Pulmonary artery endothelial cell (primary cell): Measurements from ENCODE around the gene IKZF2. TPM values are rescaled to one million over a fixed set of nuclear protein-coding genes. Genes with fewer than 3 reads are reported as not detected.

Experiments used
- DNase-seq: peaks from one replicate; pipeline ENCODE4 v3.0.0-alpha.2; 2011; ENCODE audit warnings: low read depth, low spot score
- total RNA-seq: library from RNA; depleted of rRNA; stranded (reverse); fragments of >200 nt; gene quantifications from 2 replicates; pipeline ENCODE4 v1.2.3, GENCODE V29; 2014

IKZF2 gene
- total RNA-seq, 1 donor from 2014 or later, result 0.73 TPM

DNA sequence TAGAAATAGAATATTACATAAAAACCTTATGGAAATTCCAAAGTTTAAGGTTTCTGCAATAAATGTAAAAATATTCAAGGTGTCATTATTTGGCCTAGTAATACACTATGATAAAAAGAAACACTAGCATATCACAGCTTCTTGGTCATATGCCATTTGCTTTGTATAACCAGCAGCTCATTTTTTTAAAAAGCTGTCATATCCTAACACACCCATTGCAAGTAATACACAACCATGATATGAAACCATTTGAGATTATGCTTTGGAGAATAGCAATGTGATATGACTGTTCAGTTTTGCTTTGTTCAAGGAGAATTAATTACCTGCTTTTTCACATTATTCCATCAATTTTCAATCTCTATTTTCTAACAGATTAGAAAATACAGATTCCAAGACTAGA lies 149.0 kb downstream of the IKZF2 start:
- no peak for DNase-seq

DNA sequence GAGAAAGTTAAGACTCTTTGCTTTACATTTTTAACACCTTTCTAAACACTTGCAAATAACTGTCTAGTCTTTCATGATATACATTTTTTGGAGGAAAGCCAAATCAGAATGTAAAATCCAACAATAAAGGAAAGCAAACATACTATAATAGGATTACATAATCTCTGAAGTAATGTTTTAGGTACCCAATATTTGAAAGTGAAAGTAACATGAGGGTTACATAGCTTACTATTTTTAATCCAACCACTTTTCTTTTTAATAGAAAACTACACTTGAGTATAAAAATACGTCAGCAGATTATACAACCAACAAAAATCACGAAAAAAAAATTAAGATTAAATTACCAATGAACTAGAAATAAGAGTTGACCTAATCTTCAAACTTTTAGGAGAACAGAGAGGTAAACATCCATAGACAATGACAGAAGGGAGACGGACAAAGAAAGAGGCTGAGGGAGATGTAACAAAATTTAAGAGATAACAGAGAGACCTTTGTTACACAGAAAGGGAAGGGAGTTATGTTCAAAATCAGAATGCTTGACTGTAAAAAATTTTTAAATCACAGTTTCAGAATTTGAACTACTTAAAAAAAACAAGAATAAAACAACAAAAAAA lies 150.0 kb downstream of the IKZF2 start:
- DNase-seq, result no peak

DNA sequence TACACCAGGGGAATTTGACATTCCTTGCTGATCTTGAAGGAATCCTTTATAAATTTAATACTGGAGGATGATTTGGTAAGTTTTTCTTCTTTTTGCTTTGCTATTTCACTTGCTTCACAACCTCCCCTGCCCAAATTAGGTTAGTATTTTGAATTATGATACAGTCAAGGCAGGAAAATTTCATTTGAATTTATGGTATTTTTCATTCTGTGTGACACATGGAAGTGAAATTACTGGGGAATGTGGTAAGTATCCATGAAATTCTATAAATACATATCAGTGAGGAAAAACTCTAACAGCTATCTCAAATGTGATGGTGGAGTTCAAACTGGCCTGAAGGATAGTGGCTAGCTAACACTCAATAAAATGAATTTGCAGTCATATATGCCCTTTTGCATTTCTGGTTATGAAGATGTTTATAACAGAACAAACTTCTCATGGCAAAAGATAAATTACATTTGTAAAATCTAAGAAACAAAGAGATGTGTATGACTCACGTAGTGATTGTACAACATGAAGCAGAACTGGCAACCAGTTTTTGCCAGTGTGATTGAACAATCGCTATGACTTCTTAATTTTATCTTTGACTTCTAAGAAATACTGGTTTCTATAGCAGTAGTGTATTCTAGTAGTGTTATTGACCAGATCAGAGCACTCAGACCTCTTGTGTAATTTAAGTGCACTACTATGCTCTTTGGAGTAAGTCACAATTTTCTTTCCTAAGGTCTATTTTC lies 152.6 kb downstream of the IKZF2 start:
- DNase-seq, result no peak

- no peak for DNase-seq
Measured at GRCh38 chr2:212997526-212998020, 153.8 kb downstream of the IKZF2 start.

DNA sequence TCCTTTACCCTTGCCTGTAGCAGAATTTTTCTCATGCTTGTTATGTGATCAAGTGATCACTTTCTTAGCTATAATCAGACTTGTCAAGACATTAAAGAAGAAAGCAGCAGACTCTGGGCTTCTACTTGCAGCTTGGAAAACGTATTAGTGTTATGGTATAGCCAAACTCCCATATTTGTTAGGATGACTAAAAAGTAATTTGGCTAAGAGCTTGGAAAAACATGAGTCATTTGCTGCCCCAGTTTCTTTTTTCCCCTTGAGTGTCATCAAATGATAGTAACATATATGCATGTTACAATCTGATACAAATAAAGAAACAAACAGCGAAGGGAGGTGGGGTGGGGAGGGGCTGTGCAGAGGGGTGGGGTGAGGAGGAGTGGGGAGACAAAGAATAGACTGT lies 155.5 kb downstream of the IKZF2 start:
- DNase-seq, result no peak

DNA sequence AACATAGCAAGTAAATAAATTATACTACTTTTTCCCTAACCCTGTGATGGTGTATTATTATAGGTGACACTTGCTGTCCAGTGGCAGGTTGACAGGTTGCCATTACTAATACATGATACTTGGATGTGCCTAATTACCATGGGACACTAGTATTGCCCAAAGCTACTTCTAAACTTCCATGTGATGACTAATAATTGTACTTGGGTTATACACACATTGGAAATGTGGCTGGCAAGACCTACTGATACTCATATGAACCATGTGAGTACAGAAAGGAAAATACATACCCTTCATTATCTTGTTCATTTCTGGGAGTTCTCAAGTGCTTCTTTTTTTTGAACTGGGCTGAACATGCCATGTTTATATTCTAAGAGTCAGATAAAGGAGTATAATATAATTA lies 156.4 kb downstream of the IKZF2 start:
- no peak for DNase-seq

- DNase-seq, result no peak
Measured at GRCh38 chr2:212991120-212991519, 160.3 kb downstream of the IKZF2 start.

DNA sequence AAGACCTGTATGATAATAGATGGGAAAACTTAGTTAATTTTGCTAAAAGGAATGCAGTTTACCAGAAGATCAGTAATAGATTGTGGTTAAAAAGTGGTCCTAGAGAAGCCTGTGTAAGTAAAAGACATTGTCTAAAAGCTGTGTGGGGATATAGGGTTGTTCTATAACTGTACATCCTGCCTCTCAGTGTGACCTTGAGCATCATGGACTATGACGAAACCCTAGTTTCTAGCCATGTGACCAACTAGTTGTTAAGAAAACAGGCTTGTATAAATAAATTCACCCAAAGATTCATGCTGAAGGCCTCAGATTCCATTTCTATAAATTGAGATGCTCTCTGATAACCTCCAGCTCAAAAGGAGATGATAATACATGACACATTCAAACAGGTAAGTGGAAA lies 160.7 kb downstream of the IKZF2 start:
- no peak for DNase-seq

- no peak for DNase-seq
Measured at GRCh38 chr2:212987492-212987891, 163.9 kb downstream of the IKZF2 start.

- no peak for DNase-seq
Measured at GRCh38 chr2:212984129-212984528, 167.3 kb downstream of the IKZF2 start.

- no peak for DNase-seq
Measured at GRCh38 chr2:212979799-212980198, 171.6 kb downstream of the IKZF2 start.

GRCh38 chr2:212979046-212979612 lies 172.3 kb downstream of the IKZF2 start:
- DNase-seq, result no peak

DNA sequence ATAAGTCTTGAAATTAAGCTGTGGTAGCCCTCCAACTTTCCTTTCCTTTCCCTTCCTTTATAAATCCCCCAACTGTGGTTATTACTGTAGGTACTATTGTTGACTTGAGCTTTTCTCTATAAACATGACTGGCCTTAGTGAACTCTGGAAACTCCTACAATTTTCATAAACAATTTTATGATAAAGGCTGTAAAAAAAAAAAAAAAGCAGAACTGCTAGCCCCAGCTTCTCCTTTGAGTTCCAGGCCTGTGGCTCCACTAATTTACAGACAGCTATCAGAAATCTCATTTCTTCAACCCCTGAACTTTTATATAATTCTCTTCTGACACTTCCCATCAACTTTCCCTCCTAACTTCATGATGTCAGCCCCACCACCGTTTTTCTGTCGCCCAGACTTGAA lies 174.3 kb downstream of the IKZF2 start:
- DNase-seq, result no peak

DNA sequence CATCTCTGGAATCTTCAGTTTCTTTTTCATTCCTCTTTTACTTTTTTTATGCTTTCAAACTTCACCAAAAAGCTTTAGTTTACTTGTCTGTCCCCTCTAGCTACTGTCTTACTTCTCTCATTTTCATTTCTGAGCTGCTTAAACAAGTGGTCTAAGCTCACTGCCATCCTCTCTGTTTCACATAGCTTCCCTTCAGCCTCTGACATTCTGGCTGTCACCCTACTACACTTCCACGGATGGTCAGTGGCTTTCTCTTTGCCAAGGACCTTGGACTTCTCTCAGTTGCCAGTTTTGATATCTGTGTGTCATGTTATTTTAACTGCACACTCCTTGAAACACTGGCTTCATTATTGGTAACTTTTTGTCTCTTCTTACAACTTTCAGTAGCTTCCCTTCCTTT lies 176.1 kb downstream of the IKZF2 start:
- DNase-seq, result no peak

DNA sequence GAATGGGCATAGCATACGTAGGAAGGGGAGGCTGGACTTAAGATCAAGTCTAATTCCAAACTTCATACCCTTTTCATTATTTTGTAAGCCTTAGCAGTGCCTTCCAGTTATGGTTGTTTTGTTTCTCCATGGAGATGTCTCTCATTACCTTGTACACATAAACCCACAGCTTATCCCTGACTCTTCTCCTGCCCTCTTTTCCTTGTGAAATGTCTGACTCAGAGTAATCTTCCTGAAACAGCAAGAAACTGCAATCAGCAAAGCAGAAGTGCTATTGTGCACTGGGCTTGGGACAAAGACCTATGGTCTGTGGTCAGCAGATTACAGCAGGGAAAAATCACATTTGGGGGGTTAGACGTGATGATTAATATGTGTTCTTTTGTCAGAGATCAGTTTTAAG lies 176.7 kb downstream of the IKZF2 start:
- no peak for DNase-seq

- DNase-seq, result no peak
Measured at GRCh38 chr2:212973347-212973746, 178.1 kb downstream of the IKZF2 start.

DNA sequence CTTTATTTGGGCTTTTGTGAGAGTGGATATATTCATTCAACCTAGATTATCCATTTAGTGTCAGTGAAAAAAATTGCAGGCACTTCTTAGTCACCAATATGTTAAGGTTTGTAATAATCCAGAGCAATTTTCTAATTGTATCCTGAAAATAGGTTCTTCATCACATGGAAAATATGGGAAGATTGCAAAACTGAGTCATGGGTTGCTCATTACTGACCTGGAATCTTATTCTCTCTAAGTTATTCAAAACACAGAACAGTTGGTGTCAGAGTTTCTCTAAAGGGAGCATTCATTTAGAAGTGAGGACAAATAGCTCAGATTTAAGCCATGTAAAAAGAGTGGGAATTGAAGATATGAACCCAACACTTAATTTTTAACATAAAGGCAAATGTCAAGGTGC lies 181.3 kb downstream of the IKZF2 start:
- no peak for DNase-seq

GRCh38 chr2:212968284-212969081 lies 182.9 kb downstream of the IKZF2 start:
- DNase-seq, result no peak

GRCh38 chr2:212966884-212967283 lies 184.5 kb downstream of the IKZF2 start:
- DNase-seq, result no peak

DNA sequence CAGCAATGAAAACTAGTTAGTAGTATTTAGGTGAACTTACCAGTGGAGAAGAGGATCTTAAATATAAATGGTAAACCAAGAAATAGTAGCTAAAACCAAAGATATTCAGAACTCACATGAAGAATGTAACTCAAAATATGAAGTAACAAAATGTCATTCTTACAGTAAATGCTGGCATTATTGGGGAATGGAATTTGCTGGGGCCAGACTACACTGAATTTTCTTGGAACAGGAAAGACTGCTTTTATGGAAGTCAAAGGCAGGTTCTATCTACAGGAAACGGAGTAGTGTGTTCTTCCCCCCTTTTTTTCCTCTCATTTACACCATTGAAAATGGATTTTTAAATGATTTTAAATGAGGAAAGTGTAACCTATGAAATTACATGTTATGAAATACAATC lies 188.7 kb downstream of the IKZF2 start:
- DNase-seq, result no peak

DNA sequence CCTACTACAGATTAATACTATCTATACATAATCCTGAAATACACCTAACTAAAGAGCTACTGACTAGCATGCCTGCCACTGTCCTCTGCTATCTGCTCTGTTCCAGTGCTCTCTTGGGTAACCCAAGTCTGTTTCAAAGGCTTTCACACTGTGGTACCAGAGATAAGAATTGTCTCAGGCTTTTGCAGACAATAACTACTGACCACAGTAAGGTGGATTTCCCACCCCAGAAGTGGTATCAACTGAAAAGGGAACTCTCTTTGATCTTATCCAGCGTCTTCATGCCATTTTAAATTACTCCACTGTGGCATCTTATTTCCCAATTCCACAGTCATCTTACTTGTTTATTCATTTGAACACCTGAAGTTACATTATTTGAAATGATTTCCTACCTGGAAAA lies 190.2 kb downstream of the IKZF2 start:
- DNase-seq, result no peak

- DNase-seq, result no peak
Measured at GRCh38 chr2:212960336-212960735, 191.1 kb downstream of the IKZF2 start.
